Activated T-cell treated with anti-CD3 and anti-CD28 coated beads, Interleukin-2, amount 50 U/mL, for 24 hours (primary cell): Measurements from ENCODE around the gene STIP1.
"Not testable (repeated sequence)": the region's sequence is repeated elsewhere in the genome, so short reads cannot be mapped to it uniquely, and the experiment has no call there.

ENCODE experiments used
- DNase-seq: peaks from one replicate; pipeline ENCODE4 v3.0.0-alpha.2; 2020
- H3K27ac Mint-ChIP-seq: 2 replicates; pipeline ENCODE4 v1.8.0; 2020; ENCODE audit warnings: mild to moderate bottlenecking, mixed read lengths
- H3K27me3 Mint-ChIP-seq: 2 replicates; pipeline ENCODE4 v1.8.0; 2020; ENCODE audit warnings: mixed read lengths
- H3K36me3 Mint-ChIP-seq: 2 replicates; pipeline ENCODE4 v1.8.0; 2020; ENCODE audit warnings: low read depth, mixed read lengths
- H3K4me1 Mint-ChIP-seq: 2 replicates; pipeline ENCODE4 v1.8.0; 2020; ENCODE audit warnings: low read depth, mixed read lengths
- H3K4me3 Mint-ChIP-seq: 2 replicates; pipeline ENCODE4 v1.8.0; 2020; ENCODE audit warnings: mild to moderate bottlenecking, moderate library complexity, mixed read lengths
- H3K9me3 Mint-ChIP-seq: 2 replicates; pipeline ENCODE4 v1.8.0; 2020; ENCODE audit warnings: mixed read lengths

The STIP1 gene

DNA sequence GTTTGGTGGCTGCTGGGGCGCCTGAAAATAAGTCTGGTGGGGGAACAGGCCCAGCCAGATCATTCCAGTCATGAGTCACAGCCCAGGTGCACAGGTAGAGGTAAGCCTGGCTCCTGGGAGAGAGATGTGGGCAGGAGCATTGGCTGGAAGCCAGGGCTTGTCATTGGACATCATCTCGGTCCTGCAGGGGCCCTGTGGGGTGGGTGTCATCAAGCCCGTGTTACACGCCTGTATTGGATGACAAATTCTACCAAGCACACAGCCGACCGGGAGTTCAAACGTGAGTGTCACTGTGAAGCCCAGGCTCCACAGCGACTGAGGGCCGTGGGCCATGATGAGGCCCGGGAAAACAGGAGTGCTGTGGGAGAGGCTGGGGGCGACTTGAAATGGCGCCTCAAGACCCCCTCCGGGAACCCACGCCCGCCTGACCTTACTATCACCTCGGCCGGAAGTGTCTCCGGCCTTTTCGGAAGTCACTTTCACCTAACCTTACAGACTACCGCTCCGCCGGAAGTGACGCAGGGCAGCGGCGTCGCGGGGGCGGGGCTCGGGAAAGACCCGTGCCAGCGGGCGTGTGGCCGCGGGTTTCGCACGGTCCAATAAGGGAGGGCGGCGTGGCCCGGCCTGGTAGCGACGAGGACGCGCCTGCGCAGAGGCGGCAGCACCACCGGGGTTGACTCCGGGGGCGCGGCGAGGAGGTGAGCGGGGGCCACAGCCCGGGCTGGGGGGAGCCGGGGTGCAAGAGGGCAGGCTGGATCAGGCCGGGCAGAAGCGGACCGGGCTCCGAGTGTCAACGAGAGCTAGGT lies 54.7 kb downstream of the STIP1 start, which contains the start of gene FKBP2:
Gene FKBP2 (plus strand): TSS at position 661 of the 806 bp plus-strand sequence. CDS start 1,293 bp downstream, outside the sequence.
- peaks cover 77% of the 10 kb centered on the region for H3K36me3 Mint-ChIP-seq
- H3K27ac Mint-ChIP-seq: peak within 1 kb of the TSS; percentile 98
- no peaks in the 10 kb centered on the region for H3K27me3 Mint-ChIP-seq
- H3K9me3 Mint-ChIP-seq: no peaks in the 10 kb centered on the region
- H3K4me1 Mint-ChIP-seq: peaks cover 51% of the 10 kb centered on the region
- peak; percentile 98 for DNase-seq
- peak within 1 kb of the TSS; percentile 91 for H3K4me3 Mint-ChIP-seq

DNA sequence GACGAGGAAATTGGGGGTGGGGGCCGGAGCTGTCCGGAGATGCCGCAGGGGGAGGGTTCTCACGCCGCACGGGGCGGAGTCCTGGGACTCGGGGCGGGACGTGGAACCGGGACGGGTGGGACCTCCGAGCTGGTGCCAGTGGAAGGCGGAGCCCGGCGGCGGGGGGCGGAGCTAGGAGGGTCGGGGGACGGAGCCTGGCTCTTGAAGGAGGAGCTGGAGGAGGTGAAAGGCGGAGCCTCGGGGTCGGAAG lies 55.2 kb downstream of the STIP1 start:
- Mint-ChIP-seq H3K4me3 (peak overlapping the region; percentile 91), H3K9me3 (no peaks in the 10 kb centered on the region), H3K27me3 (no peaks in the 10 kb centered on the region), H3K4me1 (peaks cover 46% of the 10 kb centered on the region), H3K36me3 (peaks cover 80% of the 10 kb centered on the region), H3K27ac (peak overlapping the region; percentile 98)
- peak; percentile 100 for DNase-seq

DNA sequence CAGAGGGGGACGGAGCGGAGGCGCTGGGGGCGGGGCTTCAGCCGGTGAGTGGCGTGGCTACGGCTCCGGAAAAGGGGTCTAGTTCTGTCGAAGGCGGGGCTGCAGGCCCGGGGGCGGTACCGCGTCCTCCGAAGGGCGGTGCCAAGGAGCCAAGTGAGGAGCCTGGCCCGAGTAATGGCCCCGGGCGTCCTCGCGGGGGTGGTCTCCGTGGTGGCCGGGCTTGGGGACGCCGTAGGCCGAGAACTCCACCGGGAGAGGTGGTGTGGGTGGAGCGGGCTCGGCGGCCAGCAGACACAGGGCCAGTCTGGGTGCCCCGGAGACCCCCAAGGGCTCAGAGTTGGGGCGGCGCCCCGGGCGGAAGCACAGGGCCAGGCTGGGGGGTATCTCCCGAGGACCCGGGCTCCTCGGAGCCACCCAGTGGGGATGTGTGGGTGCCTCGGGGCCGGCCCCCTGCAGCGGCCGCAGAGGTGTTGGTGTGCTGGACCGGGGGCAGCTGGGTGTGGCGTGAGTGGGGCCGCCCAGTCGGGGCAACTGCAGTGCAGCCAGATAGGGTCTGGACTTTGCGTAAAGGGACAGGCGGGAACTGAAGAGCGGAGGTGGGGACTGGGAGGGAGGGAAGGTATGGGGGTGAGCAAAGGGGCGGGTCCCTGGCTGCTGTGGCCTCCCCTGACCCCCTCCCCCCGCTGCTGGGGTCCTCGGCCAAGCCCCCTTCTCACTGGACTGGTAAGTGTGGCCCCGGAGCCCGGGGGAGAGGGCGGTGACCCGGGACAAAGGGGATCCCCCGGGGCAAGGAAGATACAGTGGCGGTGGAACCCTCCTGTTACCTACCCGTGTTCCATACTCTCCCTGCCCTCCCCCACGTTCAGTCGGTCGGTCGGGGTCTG lies 55.8 kb downstream of the STIP1 start:
- H3K4me1 Mint-ChIP-seq: peaks cover 46% of the 10 kb centered on the region

DNA sequence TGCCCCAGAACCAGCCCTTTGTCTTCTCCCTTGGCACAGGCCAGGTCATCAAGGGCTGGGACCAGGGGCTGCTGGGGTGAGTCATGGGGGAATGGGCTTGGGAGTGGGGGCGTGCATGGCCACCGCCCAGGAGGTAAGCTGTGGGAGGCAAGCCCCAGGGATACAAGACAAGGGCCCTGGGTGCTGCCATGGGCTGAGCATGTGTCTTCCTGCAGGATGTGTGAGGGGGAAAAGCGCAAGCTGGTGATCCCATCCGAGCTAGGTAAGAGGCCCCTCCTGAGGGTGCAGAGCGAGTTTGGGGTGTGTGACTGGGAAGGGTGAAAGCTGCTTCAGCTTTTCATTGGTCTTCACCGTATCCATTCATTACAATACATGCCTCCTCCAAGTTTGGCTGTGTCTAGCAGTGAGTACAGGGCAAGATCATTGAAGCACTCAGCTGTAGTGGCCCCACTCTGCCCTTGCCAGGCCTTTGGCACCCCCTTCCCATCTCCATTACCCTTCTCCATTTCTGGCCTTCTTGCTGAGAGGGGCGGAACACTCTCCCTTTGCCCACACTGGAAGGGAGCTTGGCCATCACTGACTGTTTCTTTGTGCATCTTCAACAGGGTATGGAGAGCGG lies 57.4 kb downstream of the STIP1 start:
- Mint-ChIP-seq H3K27me3 (no peaks in the 10 kb centered on the region), H3K27ac (peak overlapping the region; percentile 91), H3K36me3 (peaks cover 63% of the 10 kb centered on the region), H3K9me3 (no peaks in the 10 kb centered on the region), H3K4me1 (peaks cover 51% of the 10 kb centered on the region), H3K4me3 (peak overlapping the region; percentile 91)
- DNase-seq: no peak

More for the DNA sequence above, 55.8 kb downstream of the STIP1 start:
- H3K9me3 Mint-ChIP-seq: no peaks in the 10 kb centered on the region
- no peaks in the 10 kb centered on the region for H3K27me3 Mint-ChIP-seq
- H3K4me3 Mint-ChIP-seq: peak overlapping the region; percentile 91
- peaks cover 80% of the 10 kb centered on the region for H3K36me3 Mint-ChIP-seq
- DNase-seq: no peak
- H3K27ac Mint-ChIP-seq: peak overlapping the region; percentile 98

DNA sequence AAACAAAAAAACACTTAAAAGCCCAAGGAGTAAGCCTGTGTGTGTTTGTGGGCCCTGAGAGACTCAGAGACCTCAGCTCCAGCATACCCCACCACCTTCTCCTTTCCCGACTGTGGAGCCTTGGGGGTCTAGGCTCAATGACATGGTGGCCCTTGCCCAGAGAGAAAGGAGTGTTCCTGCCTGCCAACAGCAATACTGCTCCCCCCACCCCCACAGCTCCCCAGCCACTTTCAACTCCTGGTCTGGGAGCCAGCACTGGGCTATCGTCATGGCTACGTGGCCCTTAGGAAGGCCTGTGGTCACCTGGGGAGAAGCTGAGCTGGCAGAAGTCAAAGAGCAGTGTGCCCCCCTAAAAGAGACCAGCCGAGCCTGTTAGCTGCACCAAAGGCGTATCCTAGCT lies 58.1 kb downstream of the STIP1 start:
- Mint-ChIP-seq H3K36me3 (peaks cover 56% of the 10 kb centered on the region), H3K27me3 (no peaks in the 10 kb centered on the region), H3K27ac (peak overlapping the region; percentile 91), H3K9me3 (no peaks in the 10 kb centered on the region), H3K4me3 (peak overlapping the region; percentile 95), H3K4me1 (peaks cover 45% of the 10 kb centered on the region)
- DNase-seq: no peak

DNA sequence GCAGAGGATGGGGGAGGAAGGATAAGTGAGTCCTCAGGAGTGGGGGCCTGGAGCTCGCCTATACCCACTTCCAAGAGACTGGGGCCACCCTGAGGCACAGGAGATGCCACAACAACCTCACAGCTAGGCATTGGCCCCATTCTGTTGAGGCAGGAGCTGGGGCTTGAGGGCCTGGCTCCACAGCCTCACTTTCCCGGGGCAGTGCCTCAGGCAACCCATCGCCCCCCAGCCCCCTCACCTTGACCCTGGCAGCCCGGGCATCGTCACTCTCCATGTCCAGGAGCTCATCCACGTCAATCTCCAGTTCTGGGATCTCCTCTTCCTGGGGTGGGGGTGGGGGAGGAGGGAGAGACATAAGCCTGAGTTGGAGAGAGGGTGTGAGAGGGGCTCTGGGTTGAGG lies 59.0 kb downstream of the STIP1 start:
- Mint-ChIP-seq H3K27ac (peak overlapping the region; percentile 98), H3K27me3 (no peaks in the 10 kb centered on the region), H3K4me3 (peak overlapping the region; percentile 95), H3K4me1 (peaks cover 41% of the 10 kb centered on the region), H3K9me3 (no peaks in the 10 kb centered on the region), H3K36me3 (peaks cover 49% of the 10 kb centered on the region)
- no peak for DNase-seq

DNA sequence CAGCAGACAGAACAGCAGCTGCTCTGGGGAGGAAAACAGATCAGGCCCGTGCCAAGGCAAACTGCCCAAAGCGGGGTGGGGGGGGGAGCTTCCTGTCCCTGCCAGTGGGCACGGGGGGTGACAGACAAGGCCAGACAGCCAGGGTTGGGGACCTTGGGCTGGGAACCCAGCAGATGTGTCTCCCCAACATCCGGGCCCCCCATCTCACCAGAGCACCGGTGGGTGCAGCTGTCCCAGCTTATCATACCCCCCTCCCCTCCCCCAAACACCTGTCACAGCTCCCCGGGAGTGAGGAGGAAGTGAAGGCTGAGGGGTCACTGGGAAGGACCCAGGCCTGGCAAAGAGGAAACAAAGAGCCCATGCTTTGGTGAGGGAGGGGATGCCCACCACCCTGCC lies 59.4 kb downstream of the STIP1 start:
- Mint-ChIP-seq H3K27ac (peak overlapping the region; percentile 98), H3K4me1 (peaks cover 40% of the 10 kb centered on the region), H3K36me3 (peaks cover 45% of the 10 kb centered on the region), H3K4me3 (peak overlapping the region; percentile 95), H3K9me3 (no peaks in the 10 kb centered on the region), H3K27me3 (no peaks in the 10 kb centered on the region)
- peak; percentile 59 for DNase-seq

DNA sequence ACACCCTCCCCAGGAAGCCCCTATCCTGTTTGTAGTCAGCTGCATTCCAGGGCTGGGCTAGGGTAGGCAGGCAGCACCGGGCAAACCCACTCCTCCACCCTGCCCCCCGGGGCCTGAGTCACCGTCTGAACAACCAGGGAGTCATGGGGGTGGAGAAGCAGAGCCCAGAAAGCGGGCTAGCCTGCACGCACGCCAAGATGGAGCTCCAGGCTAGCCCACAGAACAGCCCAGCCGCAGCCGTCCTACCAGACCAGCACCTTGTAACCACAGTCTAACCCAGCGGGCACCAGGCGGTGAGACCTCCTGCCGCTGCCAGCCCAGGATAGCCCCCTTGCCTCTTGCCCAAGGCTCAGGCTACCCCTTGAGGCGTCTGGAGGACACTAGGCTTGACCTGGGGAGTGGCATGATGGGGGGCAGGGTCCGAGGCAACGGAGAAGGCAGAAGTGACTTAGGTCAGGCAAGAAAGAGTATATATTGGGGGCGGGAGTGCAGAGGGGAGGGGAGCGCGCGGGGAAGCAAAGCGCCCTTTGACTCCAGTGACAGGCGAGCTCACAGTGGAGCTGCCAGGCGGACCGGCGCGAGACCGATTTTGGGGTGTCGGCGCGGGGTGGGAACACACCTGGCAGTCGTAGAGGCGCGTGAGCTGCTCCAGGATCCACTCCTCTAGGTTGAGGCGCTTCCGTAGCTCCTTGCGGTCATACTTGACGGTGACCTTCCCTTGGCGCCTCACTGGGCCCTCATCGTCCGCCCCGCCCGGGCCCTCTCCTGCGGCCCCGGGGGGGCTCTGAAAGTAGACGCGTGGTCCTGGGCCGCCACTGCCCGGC lies 60.0 kb downstream of the STIP1 start:
- DNase-seq: peak; percentile 86
- Mint-ChIP-seq H3K9me3 (no peaks in the 10 kb centered on the region), H3K36me3 (peaks cover 42% of the 10 kb centered on the region), H3K4me3 (peak overlapping the region; percentile 95), H3K27me3 (no peaks in the 10 kb centered on the region), H3K4me1 (peaks cover 40% of the 10 kb centered on the region), H3K27ac (peak overlapping the region; percentile 98)

DNA sequence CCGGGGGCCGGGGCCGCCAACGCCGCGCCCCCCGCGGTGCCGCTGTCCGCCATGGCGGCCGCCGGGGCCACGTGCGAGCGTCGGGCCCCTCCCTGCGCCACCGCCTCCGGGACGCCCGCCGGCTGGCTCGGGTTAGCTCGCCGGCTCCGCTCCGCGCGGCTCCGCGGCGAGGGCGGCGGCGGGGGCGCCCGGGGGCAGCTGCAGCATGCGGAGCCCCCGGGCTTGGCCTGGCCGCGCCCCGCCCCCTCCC lies 60.6 kb downstream of the STIP1 start:
- not testable (repeated sequence) for H3K9me3 Mint-ChIP-seq, H3K27me3 Mint-ChIP-seq, DNase-seq
- Mint-ChIP-seq H3K4me3 (peak overlapping the region; percentile 82), H3K36me3 (peaks cover 41% of the 10 kb centered on the region), H3K27ac (peak overlapping the region; percentile 82), H3K4me1 (peaks cover 40% of the 10 kb centered on the region)

DNA sequence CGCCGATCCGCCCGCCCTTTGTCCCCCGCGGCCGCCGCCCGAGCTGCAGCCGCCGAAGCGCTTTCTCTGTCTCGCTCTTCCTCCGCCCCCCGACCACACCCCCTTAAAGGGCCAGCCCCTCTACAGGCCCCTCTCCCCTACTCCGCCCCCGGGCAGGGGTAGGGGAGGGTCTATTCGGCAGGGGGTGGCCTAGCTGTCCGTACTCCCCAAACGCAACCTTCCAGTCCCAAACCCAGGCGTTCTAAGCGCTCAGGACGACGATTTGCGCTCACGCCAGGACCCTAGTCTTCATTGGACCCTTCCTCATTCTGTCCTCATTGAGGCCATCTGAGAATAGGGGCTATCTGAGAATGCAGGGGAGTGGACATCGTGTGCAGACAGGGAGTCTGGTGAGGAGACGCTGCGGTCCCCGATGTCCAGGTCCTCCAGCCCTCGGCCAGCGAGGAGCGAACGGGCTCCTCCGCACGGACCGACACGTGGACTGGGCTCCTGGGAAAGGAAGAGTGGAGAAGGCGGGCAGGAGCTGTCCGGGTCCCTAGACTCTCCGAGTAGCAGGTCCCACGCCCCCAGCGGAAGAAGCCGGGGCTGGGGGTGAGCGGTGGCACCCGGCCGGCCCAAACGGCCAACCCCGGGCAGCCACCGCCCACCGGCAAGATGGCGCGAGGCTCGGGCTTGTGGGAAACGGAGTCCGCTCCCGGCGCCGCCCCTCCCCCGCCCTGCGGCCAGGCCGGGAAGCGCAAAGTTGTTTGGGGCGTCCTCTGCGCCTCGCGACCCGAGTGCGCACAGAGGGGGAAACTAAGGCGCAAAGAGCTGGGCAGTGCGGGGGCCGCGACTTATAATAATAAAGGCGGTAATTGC lies 61.1 kb downstream of the STIP1 start, which contains the start of gene PPP1R14B:
Gene PPP1R14B (minus strand): TSS at position 73 of the 858 bp plus-strand sequence. CDS start 270 bp downstream, outside the sequence.
- Mint-ChIP-seq H3K36me3 (peaks cover 40% of the 10 kb centered on the region), H3K9me3 (no peaks in the 10 kb centered on the region), H3K27me3 (no peaks in the 10 kb centered on the region), H3K27ac (peak within 1 kb of the TSS; percentile 98), H3K4me1 (peaks cover 44% of the 10 kb centered on the region), H3K4me3 (peak within 1 kb of the TSS; percentile 95)
- peak; percentile 88 for DNase-seq

DNA sequence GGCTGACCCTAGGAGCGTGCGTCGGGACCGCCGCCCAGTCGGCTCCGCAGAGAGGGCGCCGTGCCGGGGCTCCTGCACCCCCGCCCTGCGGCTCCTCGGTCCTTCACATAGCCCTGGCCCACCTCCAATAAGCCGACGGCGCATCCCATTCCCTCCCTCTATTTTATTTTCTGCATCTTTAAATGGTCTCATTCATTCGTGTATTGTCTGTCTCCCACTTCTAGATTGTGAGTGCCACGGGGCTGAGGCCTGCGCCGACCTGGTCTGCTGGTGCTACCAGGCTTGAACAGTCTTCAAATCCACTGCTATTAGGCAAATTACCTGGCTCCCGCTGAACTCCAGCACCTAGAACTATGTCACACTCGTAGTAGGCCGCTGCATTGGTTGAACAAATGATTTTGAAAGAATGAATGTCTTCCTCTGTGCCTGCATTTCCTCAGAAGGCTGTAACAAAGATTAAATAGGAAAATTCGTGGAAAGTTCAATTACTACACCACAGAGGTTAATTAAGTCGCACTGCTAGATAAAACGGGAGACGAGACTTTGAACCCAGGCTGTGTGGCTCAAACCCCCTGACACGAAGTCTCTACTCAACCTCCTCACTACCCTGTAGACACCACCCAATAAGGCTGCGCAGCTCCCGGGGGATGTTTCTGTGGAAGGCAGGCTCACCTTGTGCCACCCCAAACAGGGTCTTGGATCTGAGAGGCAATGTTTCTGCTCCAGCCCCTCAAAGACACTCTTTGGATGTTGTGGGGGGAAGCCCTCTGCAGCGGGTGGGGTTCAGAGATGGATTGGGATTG lies 62.0 kb downstream of the STIP1 start:
- H3K4me1 Mint-ChIP-seq: peaks cover 39% of the 10 kb centered on the region
- peak overlapping the region; percentile 64 for H3K4me3 Mint-ChIP-seq
- no peak overlapping the region for H3K27ac Mint-ChIP-seq
- DNase-seq: no peak
- no peaks in the 10 kb centered on the region for H3K27me3 Mint-ChIP-seq
- H3K9me3 Mint-ChIP-seq: no peaks in the 10 kb centered on the region
- H3K36me3 Mint-ChIP-seq: peaks cover 32% of the 10 kb centered on the region

DNA sequence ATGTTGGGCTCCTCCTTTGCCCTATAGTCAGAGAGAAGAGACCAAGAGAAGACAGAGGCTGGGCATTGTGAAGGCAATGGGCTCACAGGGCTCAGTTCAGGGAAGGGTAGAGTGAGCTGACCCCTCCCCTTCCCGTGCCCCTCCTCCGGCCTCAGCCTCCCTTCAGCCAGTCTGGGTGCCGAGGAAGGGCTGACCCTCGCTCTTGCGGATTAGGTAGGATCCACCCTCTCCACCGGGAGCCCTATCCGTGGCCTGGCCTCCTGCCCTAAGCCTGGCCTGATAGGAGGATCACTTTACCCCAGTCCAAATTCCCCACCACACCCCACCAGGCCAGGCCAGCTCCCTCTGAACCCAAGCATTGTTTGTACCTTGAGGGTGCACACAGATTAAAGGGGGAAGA lies 62.6 kb downstream of the STIP1 start:
- peaks cover 26% of the 10 kb centered on the region for H3K36me3 Mint-ChIP-seq
- no peaks in the 10 kb centered on the region for H3K27me3 Mint-ChIP-seq
- H3K4me3 Mint-ChIP-seq: no peak overlapping the region
- no peak for DNase-seq
- no peak overlapping the region for H3K27ac Mint-ChIP-seq
- H3K9me3 Mint-ChIP-seq: no peaks in the 10 kb centered on the region
- peaks cover 32% of the 10 kb centered on the region for H3K4me1 Mint-ChIP-seq

DNA sequence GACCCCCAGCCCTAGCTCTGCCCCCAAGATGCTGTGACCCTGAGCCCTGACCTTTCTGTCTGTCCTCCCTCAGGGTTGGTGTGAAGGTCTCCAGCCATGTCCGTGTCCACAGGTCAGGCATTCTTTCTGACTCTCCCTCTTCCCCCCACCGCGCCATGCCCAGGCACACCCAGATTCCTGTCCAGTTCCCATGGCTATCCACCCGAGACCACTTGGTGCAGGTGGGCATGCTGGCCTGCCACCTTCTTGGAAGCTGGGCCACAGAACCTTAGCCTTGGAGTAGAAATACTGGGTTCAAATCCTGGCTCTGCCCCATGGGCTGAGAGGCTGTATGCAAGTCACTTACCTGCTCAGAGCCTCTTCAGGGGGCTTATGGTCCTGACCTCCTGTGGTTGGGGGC lies 63.1 kb downstream of the STIP1 start:
- no peaks in the 10 kb centered on the region for H3K9me3 Mint-ChIP-seq
- no peak overlapping the region for H3K27ac Mint-ChIP-seq
- peaks cover 21% of the 10 kb centered on the region for H3K36me3 Mint-ChIP-seq
- DNase-seq: no peak
- H3K27me3 Mint-ChIP-seq: no peaks in the 10 kb centered on the region
- H3K4me1 Mint-ChIP-seq: peaks cover 28% of the 10 kb centered on the region
- H3K4me3 Mint-ChIP-seq: no peak overlapping the region
